Stimulated activated CD4-positive, alpha-beta T cell treated with anti-CD3 and anti-CD28 coated beads, Interleukin-4, amount 100 ng/mL, for 24 hours (primary cell): ENCODE measurements around the gene BIRC6.
"Not testable (repeated sequence)": the region's sequence is repeated elsewhere in the genome, so short reads cannot be mapped to it uniquely, and the experiment has no call there.

Experiments used
- DNase-seq: peaks from one replicate; pipeline ENCODE4 v3.0.0-alpha.2; 2020

BIRC6 gene

DNA sequence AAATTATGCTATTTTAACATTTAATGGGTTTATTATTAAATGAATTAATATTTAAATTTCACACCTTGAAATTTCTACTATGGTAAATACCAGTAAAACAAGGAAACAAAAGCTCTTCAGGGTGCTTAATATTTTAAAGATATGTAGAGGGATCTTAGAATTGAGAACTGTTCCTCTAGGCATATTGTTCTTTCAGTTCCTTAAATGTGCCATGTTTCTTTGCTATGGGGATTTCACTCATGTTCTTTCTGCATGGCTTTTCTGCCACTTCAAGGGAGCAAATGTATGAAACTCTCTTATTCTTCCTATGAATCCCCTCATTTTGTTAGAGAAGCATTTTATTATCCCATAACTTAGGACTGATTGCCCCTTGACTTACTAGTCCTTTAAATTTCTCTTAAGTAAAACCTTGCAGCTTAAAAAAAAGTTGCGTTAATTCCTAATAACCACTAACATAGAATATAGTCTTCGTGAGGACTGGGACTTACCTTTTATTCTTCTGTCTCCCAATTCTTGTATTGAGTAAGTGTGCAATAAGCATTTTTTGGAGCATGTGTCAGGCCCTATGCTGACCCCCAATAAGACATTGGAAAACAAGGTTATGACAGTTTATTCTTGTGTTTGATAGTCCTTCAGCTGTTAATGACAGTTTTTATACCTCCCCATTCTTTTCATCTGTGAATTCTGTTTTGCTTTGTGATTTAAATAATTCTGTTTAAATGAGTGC, 95.7 kb downstream of the BIRC6 start:
- DNase-seq: no peak

GRCh38 chr2:32453242-32454062, 96.6 kb downstream of the BIRC6 start:
- DNase-seq: no peak

DNA sequence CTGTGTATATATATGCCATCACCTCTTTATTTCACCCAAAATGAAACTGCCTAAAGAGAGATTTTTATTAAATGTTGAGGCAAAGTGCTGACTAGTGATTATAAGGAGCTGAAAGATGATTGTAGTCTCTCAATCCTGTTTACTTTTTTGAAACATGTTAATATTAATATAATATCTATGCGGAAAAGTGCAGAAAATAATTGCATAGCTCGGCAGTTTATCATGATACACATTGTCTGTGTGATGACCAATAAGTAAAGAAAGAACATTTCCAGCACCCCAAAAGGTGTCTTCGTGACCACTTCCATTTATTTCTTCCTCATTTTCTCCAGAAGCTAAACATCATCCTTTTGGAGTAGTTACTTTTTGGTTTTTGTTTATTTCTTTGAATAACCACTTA, 99.0 kb downstream of the BIRC6 start:
- no peak for DNase-seq

DNA sequence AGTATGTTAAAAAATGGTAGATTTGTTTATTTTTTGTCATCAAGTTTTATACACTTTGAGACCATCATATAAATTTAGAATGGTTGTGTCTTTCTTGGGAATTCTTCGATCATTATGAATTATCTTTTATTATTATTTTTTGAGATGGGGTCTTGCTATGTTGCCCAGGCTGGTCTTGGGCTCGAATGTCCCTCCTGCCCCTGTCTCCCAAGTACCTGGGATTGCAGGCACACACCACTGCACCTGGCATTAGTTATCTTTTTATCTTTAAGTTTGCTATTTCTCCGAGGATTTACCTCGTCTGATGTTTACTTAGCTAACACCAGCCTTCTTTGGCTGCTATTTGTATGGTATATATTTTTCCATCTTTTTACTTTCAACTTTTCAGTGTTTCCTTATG, 100.0 kb downstream of the BIRC6 start:
- no peak for DNase-seq

DNA sequence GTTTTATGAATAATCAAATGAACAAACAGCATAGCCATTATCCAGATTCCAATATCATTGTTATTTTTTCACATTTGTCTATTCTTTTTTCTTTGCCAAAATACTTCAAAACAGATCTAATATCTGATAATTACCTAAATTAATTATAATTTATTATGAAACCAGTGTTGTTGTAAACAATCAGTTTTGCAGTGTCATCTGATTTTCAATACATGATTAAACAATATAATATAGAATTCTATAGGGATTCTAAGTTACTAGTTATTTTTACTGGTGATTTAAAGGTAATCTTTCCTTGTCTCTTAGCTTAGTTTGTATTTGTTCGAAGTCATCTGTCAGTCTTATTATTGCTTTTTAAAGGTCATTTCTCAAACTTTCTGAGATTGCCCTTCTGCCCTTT, 101.0 kb downstream of the BIRC6 start:
- no peak for DNase-seq

DNA sequence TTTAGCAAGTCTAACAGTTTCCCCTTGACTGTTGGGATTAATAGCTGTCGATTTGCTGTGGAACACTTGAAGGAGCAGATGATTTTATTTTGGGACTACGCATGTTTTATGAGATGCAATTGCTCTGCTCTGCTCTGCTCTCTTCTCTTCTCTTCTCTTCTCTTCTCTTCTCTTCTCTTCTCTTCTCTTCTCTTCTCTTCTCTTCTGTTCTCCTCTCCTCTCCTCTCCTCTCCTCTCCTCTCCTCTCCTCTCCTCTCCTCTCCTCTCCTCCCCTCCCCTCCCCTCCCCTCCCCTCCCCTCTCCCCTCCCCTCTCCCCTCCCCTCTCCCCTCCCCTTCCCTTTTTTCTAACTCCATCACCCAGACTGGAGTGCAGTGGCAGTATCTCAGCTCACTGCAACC, 104.0 kb downstream of the BIRC6 start:
- not testable (repeated sequence) for DNase-seq

DNA sequence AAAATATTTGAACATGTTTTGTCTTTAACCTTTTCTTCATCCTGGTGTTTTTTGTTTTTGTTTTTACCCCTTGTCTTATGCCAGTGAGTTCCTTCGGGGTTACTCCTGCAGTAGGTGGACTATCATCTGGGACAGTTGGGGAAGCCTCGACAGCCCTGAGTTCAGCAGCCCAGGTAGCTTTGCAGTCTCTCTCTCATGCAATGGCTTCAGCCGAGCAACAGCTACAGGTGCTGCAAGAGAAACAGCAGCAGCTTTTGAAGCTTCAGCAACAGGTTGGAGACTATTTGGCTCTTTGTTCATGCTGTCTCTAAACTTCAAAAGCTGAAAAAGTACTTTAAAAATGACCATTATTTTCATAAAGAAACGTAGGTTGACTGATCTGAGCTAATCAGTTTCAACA, 106.3 kb downstream of the BIRC6 start:
- no peak for DNase-seq

GRCh38 chr2:32464431-32464830, 107.6 kb downstream of the BIRC6 start:
- no peak for DNase-seq

GRCh38 chr2:32472605-32473004, 115.8 kb downstream of the BIRC6 start:
- no peak for DNase-seq

- DNase-seq: no peak
Measured at GRCh38 chr2:32474381-32474780, 117.6 kb downstream of the BIRC6 start.

DNA sequence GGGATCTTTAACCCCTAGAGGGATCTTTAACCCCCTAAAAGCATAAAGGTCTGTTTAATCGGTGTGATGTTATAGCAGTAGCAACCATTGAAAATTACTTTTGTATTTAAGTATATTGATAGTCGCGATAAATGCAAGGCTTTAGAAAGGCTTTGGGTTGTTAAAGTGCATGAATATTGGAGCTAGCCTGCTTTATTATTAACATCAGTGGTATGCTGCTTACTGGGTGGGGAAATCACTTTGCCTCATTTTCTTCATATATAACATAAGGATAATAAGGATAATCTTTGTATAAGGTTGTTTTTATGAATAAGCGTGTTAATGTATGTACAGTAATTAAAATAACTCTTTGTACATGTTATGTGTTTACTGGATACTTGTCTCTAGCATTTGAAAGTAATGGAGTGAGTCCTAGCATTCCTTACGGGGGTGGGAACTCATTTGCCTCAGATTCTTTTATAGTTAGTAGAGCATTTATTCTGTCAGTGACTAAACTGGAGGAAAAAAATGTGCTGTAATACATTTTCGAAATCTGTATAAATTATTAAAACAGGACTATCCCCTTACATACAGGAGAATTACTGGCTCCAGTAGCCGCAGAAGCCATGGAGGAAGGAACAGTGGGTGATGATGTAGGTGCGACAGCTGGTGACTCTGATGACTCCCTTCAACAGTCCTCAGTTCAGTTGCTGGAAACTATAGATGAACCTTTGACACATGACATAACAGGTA, 122.2 kb downstream of the BIRC6 start:
- DNase-seq: no peak

DNA sequence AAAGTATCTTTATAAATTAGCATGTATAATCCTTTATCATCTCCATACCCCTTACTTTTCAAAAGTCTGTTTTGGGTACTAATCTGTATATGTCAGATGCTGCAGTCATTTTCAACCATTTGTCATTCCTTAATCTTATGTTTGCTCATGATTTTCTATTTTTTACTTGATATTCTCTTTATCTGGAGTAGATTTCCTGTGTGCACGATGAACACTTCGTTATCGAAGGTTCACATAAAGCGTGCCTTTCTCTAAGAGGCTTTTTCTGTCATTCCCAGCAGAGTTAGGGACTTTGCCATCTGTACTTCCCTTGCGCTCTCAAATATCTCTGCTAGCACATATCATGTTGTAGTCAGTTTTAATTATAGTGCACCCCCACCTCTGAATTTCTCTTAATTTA, 123.2 kb downstream of the BIRC6 start:
- no peak for DNase-seq

- DNase-seq: no peak
Measured at GRCh38 chr2:32482471-32482870, 125.6 kb downstream of the BIRC6 start.

DNA sequence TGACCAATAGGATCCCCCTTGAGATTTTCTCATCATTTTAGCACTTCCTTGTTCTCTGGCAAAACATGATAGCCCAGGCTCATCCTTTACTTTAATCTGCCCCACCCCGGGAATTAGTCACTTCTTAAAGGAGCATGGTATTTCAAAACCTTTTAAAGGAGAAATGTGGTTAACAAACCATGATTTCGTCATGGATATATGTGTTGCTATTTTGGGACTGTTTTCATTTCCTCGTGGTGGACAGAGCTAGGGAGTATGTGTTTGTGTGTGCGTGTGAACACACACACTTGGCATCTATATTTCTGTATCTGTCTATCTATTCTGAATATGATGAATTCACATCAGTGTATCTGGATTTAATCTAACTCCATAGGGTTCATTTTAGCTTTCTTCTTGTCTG, 128.1 kb downstream of the BIRC6 start:
- DNase-seq: no peak

DNA sequence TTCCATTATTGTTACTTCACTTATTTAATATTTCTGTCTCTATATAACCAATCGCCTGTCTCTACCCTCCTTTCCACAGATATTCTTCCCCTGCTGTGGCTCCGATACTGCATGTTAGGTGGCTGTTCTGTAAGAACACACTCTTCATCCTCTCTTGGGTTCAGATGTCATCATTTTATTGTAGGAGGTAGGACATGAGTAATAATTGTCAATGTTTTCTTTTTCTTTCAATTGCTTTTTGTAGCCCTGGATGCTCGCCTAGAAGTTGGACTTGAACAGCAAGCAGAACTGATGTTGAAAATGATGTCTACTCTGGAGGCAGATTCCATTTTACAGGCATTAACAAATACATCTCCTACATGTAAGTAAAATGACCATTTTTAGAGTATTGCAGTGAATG, 128.6 kb downstream of the BIRC6 start:
- no peak for DNase-seq

- DNase-seq: no peak
Measured at GRCh38 chr2:32489061-32489460, 132.2 kb downstream of the BIRC6 start.

DNA sequence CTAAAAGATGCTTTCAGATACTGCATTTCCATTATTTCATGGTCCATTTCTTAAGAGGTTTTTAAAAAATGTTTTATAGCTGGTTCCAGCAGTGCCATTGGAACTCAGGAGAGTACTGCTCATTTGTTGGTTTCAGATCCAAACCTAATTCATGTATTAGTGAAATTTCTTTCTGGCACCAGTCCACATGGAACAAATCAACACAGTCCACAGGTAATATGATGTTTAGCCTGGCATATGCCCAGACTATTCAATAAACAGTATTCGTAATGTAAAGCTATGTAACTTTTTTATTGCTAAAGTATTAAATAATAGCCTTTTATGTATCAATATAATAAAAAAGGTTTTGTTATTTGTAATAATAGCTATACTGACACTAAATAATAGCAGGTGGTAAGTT, 134.5 kb downstream of the BIRC6 start:
- DNase-seq: no peak

- DNase-seq: no peak
Measured at GRCh38 chr2:32495139-32495538, 138.3 kb downstream of the BIRC6 start.

- no peak for DNase-seq
Measured at GRCh38 chr2:32496662-32497061, 139.8 kb downstream of the BIRC6 start.

DNA sequence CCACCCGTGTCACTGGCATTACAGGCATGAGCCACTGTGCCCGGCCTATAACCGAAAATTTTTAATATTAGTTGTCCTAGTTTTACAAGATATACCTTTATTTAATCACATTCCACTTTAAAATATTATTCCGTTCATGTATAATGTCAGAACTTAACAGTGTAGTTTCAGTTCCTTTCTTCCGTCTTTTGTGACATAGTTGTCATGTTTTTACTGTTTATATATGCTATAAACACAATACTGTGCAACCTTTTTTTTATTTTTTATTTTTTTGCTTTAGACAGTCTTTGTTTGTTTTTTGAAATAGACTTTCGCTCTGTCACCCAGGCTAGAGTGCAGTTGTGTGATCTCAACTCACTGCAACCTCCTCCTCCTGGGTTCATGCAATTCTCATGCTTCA, 141.5 kb downstream of the BIRC6 start:
- DNase-seq: no peak

GRCh38 chr2:32502941-32503340, 146.1 kb downstream of the BIRC6 start:
- DNase-seq: no peak

GRCh38 chr2:32504877-32505478, 148.2 kb downstream of the BIRC6 start:
- DNase-seq: no peak

- no peak for DNase-seq
Measured at GRCh38 chr2:32506446-32506845, 149.6 kb downstream of the BIRC6 start.
